ENCODE measurements around the gene IL24.

The IL24 gene

GRCh38 chr1:206882555-206882954 is 14.7 kb upstream of the IL24 start:
- no peak for DNase-seq

GRCh38 chr1:206883160-206883559 is 14.1 kb upstream of the IL24 start:
- DNase-seq: no peak

- no peak for DNase-seq
Measured at GRCh38 chr1:206883876-206884275, 13.4 kb upstream of the IL24 start.

- DNase-seq: no peak
Measured at GRCh38 chr1:206885341-206886060, 11.7 kb upstream of the IL24 start.

GRCh38 chr1:206886831-206887230 is 10.4 kb upstream of the IL24 start:
- DNase-seq: no peak

GRCh38 chr1:206887701-206888100 is 9.5 kb upstream of the IL24 start:
- DNase-seq: no peak

GRCh38 chr1:206890125-206891060 is 6.8 kb upstream of the IL24 start:
- DNase-seq: no peak

- DNase-seq: no peak
Measured at GRCh38 chr1:206891412-206891811, 5.8 kb upstream of the IL24 start.

GRCh38 chr1:206892351-206892984 is 4.8 kb upstream of the IL24 start:
- no peak for DNase-seq

GRCh38 chr1:206893380-206893779 is 3.9 kb upstream of the IL24 start:
- DNase-seq: no peak

- DNase-seq: peak; percentile 71 to 87 (median 82)
Measured at GRCh38 chr1:206895325-206895724, 1.9 kb upstream of the IL24 start.

- no peak for DNase-seq
Measured at GRCh38 chr1:206895837-206896242, 1.4 kb upstream of the IL24 start.

GRCh38 chr1:206896261-206896660 is 982 bp upstream of the IL24 start:
- DNase-seq: peak in 1 of 3 experiments; percentile 32

GRCh38 chr1:206898089-206898914 is 1.1 kb downstream of the IL24 start:
- peak in 1 of 3 experiments; percentile 76 for DNase-seq

- DNase-seq: no peak
Measured at GRCh38 chr1:206898915-206899431, 1.7 kb downstream of the IL24 start.

GRCh38 chr1:206899717-206900116 is 2.5 kb downstream of the IL24 start:
- DNase-seq: no peak

GRCh38 chr1:206900149-206900548 is 2.9 kb downstream of the IL24 start:
- no peak for DNase-seq

- DNase-seq: no peak
Measured at GRCh38 chr1:206901944-206902343, 4.7 kb downstream of the IL24 start.

- no peak for DNase-seq
Measured at GRCh38 chr1:206902702-206903101, 5.5 kb downstream of the IL24 start.

GRCh38 chr1:206903687-206904086 is 6.4 kb downstream of the IL24 start:
- DNase-seq: no peak

- DNase-seq: no peak
Measured at GRCh38 chr1:206904423-206905142, 7.3 kb downstream of the IL24 start.
